Skin epidermis (tissue), 12 donors: Measurements from ENCODE around the gene B9D2.
"Not testable (repeated sequence)": the region's sequence is repeated elsewhere in the genome, so short reads cannot be mapped to it uniquely, and the experiment has no call there.

Experiments
- H3K27ac ChIP-seq, 21 experiments: fragments of 200-600 bp; sonication (generic) in 11 of 21; one replicate each; pipeline ENCODE4 v1.5.0; 2020; ENCODE audit warnings: mild to moderate bottlenecking in 3 of 21, inconsistent platforms in 2 of 21, moderate library complexity in 2 of 21
- H3K4me3 ChIP-seq, 7 experiments: fragments of 200-600 bp; sonication (generic) in 2 of 7; one replicate each; pipeline ENCODE4 v1.5.0; 2020; ENCODE audit warnings: inconsistent platforms in 2 of 7, mild to moderate bottlenecking in 2 of 7, moderate library complexity in 1 of 7

Gene B9D2

GRCh38 chr19:41359741-41360140, 4.2 kb downstream of the B9D2 start:
- Histone ChIP-seq H3K27ac (no peak overlapping the region), H3K4me3 (no peak overlapping the region)

GRCh38 chr19:41357746-41358145, 6.2 kb downstream of the B9D2 start:
- H3K4me3 ChIP-seq, result no peak overlapping the region
- H3K27ac ChIP-seq, result peak overlapping the region in 11 of 21 experiments; percentile 1 to 80 (median 27)

GRCh38 chr19:41356984-41357739, 6.8 kb downstream of the B9D2 start:
- Histone ChIP-seq H3K4me3 (no peak overlapping the region), H3K27ac (peak overlapping the region in 11 of 21 experiments; percentile 1 to 80 (median 33))

GRCh38 chr19:41355802-41356201, 8.1 kb downstream of the B9D2 start:
- H3K4me3 ChIP-seq, result no peak overlapping the region
- peak overlapping the region in 7 of 21 experiments; percentile 17 to 90 (median 42) for H3K27ac ChIP-seq

GRCh38 chr19:41355035-41355434, 8.9 kb downstream of the B9D2 start:
- peak overlapping the region in 8 of 21 experiments; percentile 0 to 92 (median 30) for H3K27ac ChIP-seq
- H3K4me3 ChIP-seq, result no peak overlapping the region

- Histone ChIP-seq H3K27ac (peak overlapping the region in 20 of 21 experiments; percentile 54 to 96 (median 89)), H3K4me3 (peak overlapping the region in 6 of 7 experiments; percentile 54 to 96 (median 78))
These were observed 9.5 kb downstream of the B9D2 start for GRCh38 chr19:41354343-41354953.

GRCh38 chr19:41353466-41354342, 10.2 kb downstream of the B9D2 start, which contains the start of gene TGFB1:
Gene TGFB1 (minus strand): TSS chr19:41353922. CDS start chr19:41353044, 878 bp downstream.
- H3K27ac ChIP-seq, result peak within 1 kb of the TSS; percentile 54 to 96 (median 90)
- H3K4me3 ChIP-seq, result peak within 1 kb of the TSS; percentile 54 to 96 (median 82)

GRCh38 chr19:41352609-41353465, 11.1 kb downstream of the B9D2 start:
- peak overlapping the region; percentile 54 to 96 (median 82) for H3K4me3 ChIP-seq
- H3K27ac ChIP-seq, result peak overlapping the region; percentile 54 to 96 (median 90)

- Histone ChIP-seq H3K27ac (peak overlapping the region in 20 of 21 experiments; percentile 78 to 96 (median 90)), H3K4me3 (peak overlapping the region; percentile 54 to 96 (median 82))
These were observed 11.7 kb downstream of the B9D2 start for GRCh38 chr19:41352279-41352608.

- Histone ChIP-seq H3K4me3 (peak overlapping the region; percentile 54 to 96 (median 82)), H3K27ac (peak overlapping the region in 20 of 21 experiments; percentile 78 to 96 (median 90))
These were observed 12.4 kb downstream of the B9D2 start for GRCh38 chr19:41351339-41352245.

GRCh38 chr19:41350735-41351338, 13.1 kb downstream of the B9D2 start:
- Histone ChIP-seq H3K27ac (peak overlapping the region in 19 of 21 experiments; percentile 78 to 96 (median 90)), H3K4me3 (peak overlapping the region; percentile 54 to 96 (median 82))

GRCh38 chr19:41346916-41347315, 17.0 kb downstream of the B9D2 start:
- H3K4me3 ChIP-seq, H3K27ac ChIP-seq: not testable (repeated sequence)

GRCh38 chr19:41344162-41344561, 19.8 kb downstream of the B9D2 start:
- H3K4me3 ChIP-seq, result no peak overlapping the region
- H3K27ac ChIP-seq, result no peak overlapping the region

GRCh38 chr19:41341669-41342490, 22.1 kb downstream of the B9D2 start:
- Histone ChIP-seq H3K4me3 (no peak overlapping the region), H3K27ac (peak overlapping the region in 1 of 21 experiments; percentile 4)

GRCh38 chr19:41339936-41340335, 24.0 kb downstream of the B9D2 start:
- H3K4me3 ChIP-seq, result no peak overlapping the region
- no peak overlapping the region for H3K27ac ChIP-seq

- no peak overlapping the region for H3K4me3 ChIP-seq
- peak overlapping the region in 8 of 21 experiments; percentile 19 to 79 (median 42) for H3K27ac ChIP-seq
These were observed 28.5 kb downstream of the B9D2 start for GRCh38 chr19:41335467-41335866.

GRCh38 chr19:41334793-41335192, 29.2 kb downstream of the B9D2 start:
- H3K4me3 ChIP-seq, result no peak overlapping the region
- peak overlapping the region in 15 of 21 experiments; percentile 3 to 79 (median 43) for H3K27ac ChIP-seq
